GM13976 (cell line): ENCODE data around the gene DSC2.

Experiments used
- DNase-seq: peaks from one replicate; pipeline ENCODE4 v3.0.0; 2012; ENCODE audit warnings: low spot score
- in situ Hi-C: fragments of 300-500 bp; cut with MboI; formaldehyde crosslinking; loops from one replicate; pipeline ENCODE4 v1.12.0; 2022; ENCODE audit warnings: low sequenced_read_pairs, mixed read lengths, inconsistent platforms; ENCODE audit not compliant: unreplicated experiment
- TF ChIP-seq, protein P1 (sequence below): IDR thresholded peaks from 2 replicates; pipeline ENCODE4 v1.5.1; 2012; ENCODE audit warnings: borderline replicate concordance, mild to moderate bottlenecking; ENCODE audit not compliant: insufficient read depth; ENCODE audit errors: extremely low read depth, missing control alignments, control extremely low read depth

The DSC2 gene

GRCh38 chr18:31077878-31078277 is 24.3 kb downstream of the DSC2 start:
- in situ Hi-C loops: no loop called here
- TF ChIP-seq, protein P1, sequence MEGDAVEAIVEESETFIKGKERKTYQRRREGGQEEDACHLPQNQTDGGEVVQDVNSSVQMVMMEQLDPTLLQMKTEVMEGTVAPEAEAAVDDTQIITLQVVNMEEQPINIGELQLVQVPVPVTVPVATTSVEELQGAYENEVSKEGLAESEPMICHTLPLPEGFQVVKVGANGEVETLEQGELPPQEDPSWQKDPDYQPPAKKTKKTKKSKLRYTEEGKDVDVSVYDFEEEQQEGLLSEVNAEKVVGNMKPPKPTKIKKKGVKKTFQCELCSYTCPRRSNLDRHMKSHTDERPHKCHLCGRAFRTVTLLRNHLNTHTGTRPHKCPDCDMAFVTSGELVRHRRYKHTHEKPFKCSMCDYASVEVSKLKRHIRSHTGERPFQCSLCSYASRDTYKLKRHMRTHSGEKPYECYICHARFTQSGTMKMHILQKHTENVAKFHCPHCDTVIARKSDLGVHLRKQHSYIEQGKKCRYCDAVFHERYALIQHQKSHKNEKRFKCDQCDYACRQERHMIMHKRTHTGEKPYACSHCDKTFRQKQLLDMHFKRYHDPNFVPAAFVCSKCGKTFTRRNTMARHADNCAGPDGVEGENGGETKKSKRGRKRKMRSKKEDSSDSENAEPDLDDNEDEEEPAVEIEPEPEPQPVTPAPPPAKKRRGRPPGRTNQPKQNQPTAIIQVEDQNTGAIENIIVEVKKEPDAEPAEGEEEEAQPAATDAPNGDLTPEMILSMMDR: no peak
- no peak for DNase-seq

GRCh38 chr18:31072175-31072574 is 30.0 kb downstream of the DSC2 start:
- no peak for DNase-seq
- in situ Hi-C loops: no loop called here
- TF ChIP-seq, protein P1: no peak

- in situ Hi-C loops: no loop called here
Measured at GRCh38 chr18:31070206-31070605, 32.0 kb downstream of the DSC2 start.

GRCh38 chr18:31066266-31066665 is 36.0 kb downstream of the DSC2 start:
- in situ Hi-C loops: no loop called here
- no peak for DNase-seq
- TF ChIP-seq, protein P1: no peak

More at GRCh38 chr18:31070206-31070605, 32.0 kb downstream of the DSC2 start:
- TF ChIP-seq, protein P1: no peak
- no peak for DNase-seq

- TF ChIP-seq, protein P1: no peak
- in situ Hi-C loops: no loop called here
- DNase-seq: no peak
Measured at GRCh38 chr18:31065036-31065773, 37.0 kb downstream of the DSC2 start.

DNA sequence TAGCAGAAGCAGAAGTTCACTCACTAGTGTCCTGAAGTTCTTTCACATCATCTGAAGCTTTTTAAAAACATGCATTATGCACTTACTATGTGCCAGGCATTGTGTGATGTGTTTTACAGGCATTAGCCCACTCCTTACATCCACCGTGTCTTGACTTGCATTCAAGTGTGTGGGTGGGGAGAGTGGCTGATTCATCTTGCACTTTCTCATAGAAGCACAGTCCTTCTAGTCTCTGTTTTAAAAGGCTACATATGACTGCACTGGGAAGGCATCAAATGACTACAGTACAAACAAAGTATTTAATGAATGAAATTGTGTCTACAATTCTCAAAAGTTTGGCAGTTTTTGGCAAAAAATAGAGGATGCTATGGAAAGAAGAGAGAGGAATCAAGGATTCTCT is 38.1 kb downstream of the DSC2 start:
- in situ Hi-C loops: no loop called here
- no peak for DNase-seq
- TF ChIP-seq, protein P1: no peak
